ENCODE measurements around the gene COL26A1. TPM values are rescaled to one million over a fixed set of nuclear protein-coding genes. Genes with fewer than 3 reads are reported as not detected.

COL26A1 gene
- total and polyA plus RNA-seq, 5 experiments from 2014 or later = not detected

DNA sequence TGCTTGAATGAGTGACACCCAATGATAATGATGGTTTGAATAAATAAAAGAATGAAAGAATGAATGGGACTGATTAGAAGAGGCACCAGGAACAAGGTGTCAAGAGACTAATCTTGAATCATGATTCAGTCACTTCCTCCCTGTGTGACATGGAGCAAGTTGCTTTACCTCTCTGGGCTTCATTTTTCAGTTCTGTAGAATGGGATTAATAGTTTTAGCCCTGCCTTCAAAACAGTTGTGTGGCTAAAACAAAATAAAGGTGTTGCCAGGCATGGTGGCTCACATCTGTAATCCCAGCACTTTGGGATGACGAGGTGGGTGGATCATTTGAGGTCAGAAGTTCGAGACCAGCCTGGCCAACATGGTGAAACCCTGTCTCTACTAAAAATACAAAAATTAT lies 228.8 kb downstream of the COL26A1 start:
- no peak for ATAC-seq
- no peak for DNase-seq
- Mint-ChIP-seq H3K4me1 (no peaks in the 10 kb centered on the region), H3K9me3 (no peaks in the 10 kb centered on the region), H3K27ac (no peak overlapping the region), H3K36me3 (no peaks in the 10 kb centered on the region), H3K27me3 (peaks cover 0 to 5% (median 0%) of the 10 kb centered on the region in 5 donors), H3K4me3 (no peak overlapping the region)
- POLR2A ChIA-PET = no interaction called here

DNA sequence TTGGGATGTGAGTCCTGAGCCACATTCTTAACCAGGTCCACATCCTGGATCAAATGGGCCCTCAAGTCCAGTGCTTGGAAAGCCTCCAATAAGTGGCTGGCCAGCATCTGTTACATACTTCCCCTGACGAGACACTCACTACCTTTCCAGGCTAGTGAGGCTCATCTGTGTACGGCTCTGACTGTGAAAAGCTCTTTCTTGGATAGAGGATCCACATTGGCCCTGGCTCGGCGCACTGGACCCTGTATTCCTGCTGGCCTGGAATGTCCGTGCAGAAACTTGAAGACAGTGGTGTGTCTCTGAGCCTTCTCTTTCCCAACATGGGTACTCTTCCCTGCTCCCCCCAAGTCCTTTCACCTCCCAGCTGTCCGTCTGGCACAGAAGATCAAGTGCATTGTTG lies 230.9 kb downstream of the COL26A1 start:
- ATAC-seq (no peak), DNase-seq (peak in 1 of 10 donors; percentile 3)
- H3K36me3 Mint-ChIP-seq = no peaks in the 10 kb centered on the region
- H3K9me3 Mint-ChIP-seq = no peaks in the 10 kb centered on the region
- H3K4me3 Mint-ChIP-seq = no peak overlapping the region
- POLR2A ChIA-PET = no interaction called here
- no peak overlapping the region for H3K27ac Mint-ChIP-seq
- peaks cover 0 to 5% (median 0%) of the 10 kb centered on the region in 5 donors for H3K27me3 Mint-ChIP-seq
- H3K4me1 Mint-ChIP-seq = no peaks in the 10 kb centered on the region

GRCh38 chr7:101594790-101595189 lies 232.1 kb downstream of the COL26A1 start:
- H3K27ac Mint-ChIP-seq = no peak overlapping the region
- no peaks in the 10 kb centered on the region for H3K36me3 Mint-ChIP-seq
- H3K4me1 Mint-ChIP-seq = no peaks in the 10 kb centered on the region
- no peaks in the 10 kb centered on the region for H3K9me3 Mint-ChIP-seq
- H3K4me3 Mint-ChIP-seq = no peak overlapping the region
- POLR2A ChIA-PET = interaction anchor here (0.5 kb wide), 1 partner anchor 693 kb away, joined by 3 read pairs; no protein-coding TSS in a partner anchor
- ATAC-seq (no peak), DNase-seq (peak in 1 of 10 donors; percentile 2)
- peaks cover 0 to 5% (median 0%) of the 10 kb centered on the region in 5 donors for H3K27me3 Mint-ChIP-seq

GRCh38 chr7:101595246-101595645 lies 232.6 kb downstream of the COL26A1 start:
- Mint-ChIP-seq H3K36me3 (no peaks in the 10 kb centered on the region), H3K27me3 (peaks cover 0 to 5% (median 0%) of the 10 kb centered on the region in 5 donors), H3K9me3 (no peaks in the 10 kb centered on the region), H3K4me3 (no peak overlapping the region), H3K4me1 (no peaks in the 10 kb centered on the region), H3K27ac (no peak overlapping the region)
- POLR2A ChIA-PET = interaction anchor here (0.5 kb wide), 1 partner anchor 693 kb away, joined by 3 read pairs; no protein-coding TSS in a partner anchor
- DNase-seq (peak in 1 of 10 donors; percentile 9), ATAC-seq (no peak)

DNA sequence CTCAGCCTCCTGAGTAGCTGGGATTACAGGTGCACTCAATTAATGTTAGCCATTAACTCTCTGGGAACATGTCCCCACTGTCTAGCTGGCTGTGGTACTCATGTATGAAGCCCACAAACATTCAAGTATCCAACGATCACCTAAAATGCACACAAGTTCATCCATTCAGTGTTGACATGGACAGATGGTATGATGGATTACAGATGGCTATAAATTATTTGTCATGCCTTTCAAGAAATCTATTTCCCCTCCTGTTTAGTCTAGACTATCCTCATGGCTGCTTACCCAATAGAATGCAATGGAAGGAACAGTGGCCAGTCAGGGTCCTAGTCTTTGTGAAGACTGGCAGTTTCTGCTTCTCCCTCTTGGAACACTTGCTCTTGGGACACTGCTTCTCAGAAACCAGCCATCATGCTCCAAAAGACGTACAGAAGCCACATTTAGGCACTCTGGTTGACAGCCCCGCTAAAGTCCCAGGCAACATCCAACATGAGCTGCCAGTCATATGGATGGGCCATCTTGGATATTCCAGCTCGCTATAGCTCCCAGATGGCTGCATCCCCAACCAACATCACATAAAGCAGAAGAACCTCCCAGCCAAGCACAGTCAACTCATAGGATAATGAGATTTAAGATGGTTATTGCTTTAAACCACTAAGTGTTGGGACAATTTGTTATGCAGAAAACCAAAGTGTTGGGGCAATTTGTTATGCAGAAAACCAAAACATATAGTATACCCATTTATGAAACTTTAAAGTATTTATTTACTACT lies 233.3 kb downstream of the COL26A1 start:
- Mint-ChIP-seq H3K36me3 (no peaks in the 10 kb centered on the region), H3K27me3 (peaks cover 0 to 5% (median 0%) of the 10 kb centered on the region in 5 donors), H3K27ac (no peak overlapping the region), H3K9me3 (no peaks in the 10 kb centered on the region), H3K4me1 (no peaks in the 10 kb centered on the region), H3K4me3 (no peak overlapping the region)
- POLR2A ChIA-PET = no interaction called here
- no peak for ATAC-seq
- DNase-seq = no peak

- ATAC-seq (no peak), DNase-seq (no peak)
- POLR2A ChIA-PET = no interaction called here
- H3K9me3 Mint-ChIP-seq = no peaks in the 10 kb centered on the region
- H3K36me3 Mint-ChIP-seq = no peaks in the 10 kb centered on the region
- H3K4me3 Mint-ChIP-seq = no peak overlapping the region
- no peaks in the 10 kb centered on the region for H3K4me1 Mint-ChIP-seq
- no peak overlapping the region for H3K27ac Mint-ChIP-seq
- peaks cover 0 to 5% (median 0%) of the 10 kb centered on the region in 5 donors for H3K27me3 Mint-ChIP-seq
These were observed 234.2 kb downstream of the COL26A1 start for GRCh38 chr7:101596898-101597297.

GRCh38 chr7:101597941-101598340 lies 235.3 kb downstream of the COL26A1 start:
- H3K4me3 Mint-ChIP-seq = no peak overlapping the region
- DNase-seq (no peak), ATAC-seq (no peak)
- no peaks in the 10 kb centered on the region for H3K36me3 Mint-ChIP-seq
- H3K27me3 Mint-ChIP-seq = peaks cover 0 to 2% (median 0%) of the 10 kb centered on the region in 5 donors
- peaks cover 0 to 3% (median 0%) of the 10 kb centered on the region in 4 donors for H3K4me1 Mint-ChIP-seq
- POLR2A ChIA-PET = no interaction called here
- H3K9me3 Mint-ChIP-seq = no peaks in the 10 kb centered on the region
- no peak overlapping the region for H3K27ac Mint-ChIP-seq

- Mint-ChIP-seq H3K36me3 (no peaks in the 10 kb centered on the region), H3K27me3 (peaks cover 0 to 2% (median 0%) of the 10 kb centered on the region in 5 donors), H3K27ac (no peak overlapping the region), H3K4me1 (peaks cover 0 to 3% (median 0%) of the 10 kb centered on the region in 4 donors), H3K4me3 (no peak overlapping the region), H3K9me3 (no peaks in the 10 kb centered on the region)
- no peak for ATAC-seq
- POLR2A ChIA-PET = no interaction called here
- no peak for DNase-seq
These were observed 235.8 kb downstream of the COL26A1 start for GRCh38 chr7:101598422-101598985.

- ATAC-seq (no peak), DNase-seq (no peak)
- Mint-ChIP-seq H3K36me3 (no peaks in the 10 kb centered on the region), H3K4me3 (no peak overlapping the region), H3K27me3 (peaks cover 0 to 2% (median 0%) of the 10 kb centered on the region in 5 donors), H3K9me3 (no peaks in the 10 kb centered on the region), H3K27ac (no peak overlapping the region), H3K4me1 (peaks cover 0 to 3% (median 0%) of the 10 kb centered on the region in 4 donors)
- POLR2A ChIA-PET = no interaction called here
These were observed 236.5 kb downstream of the COL26A1 start for GRCh38 chr7:101598986-101599771.

GRCh38 chr7:101599787-101600186 lies 237.1 kb downstream of the COL26A1 start:
- H3K9me3 Mint-ChIP-seq = no peaks in the 10 kb centered on the region
- no peak overlapping the region for H3K4me3 Mint-ChIP-seq
- DNase-seq (no peak), ATAC-seq (no peak)
- POLR2A ChIA-PET = interaction anchor here (0.6 kb wide), 1 partner anchor 676 kb away, joined by 3 read pairs; no protein-coding TSS in a partner anchor
- H3K4me1 Mint-ChIP-seq = peaks cover 0 to 3% (median 0%) of the 10 kb centered on the region in 4 donors
- no peak overlapping the region for H3K27ac Mint-ChIP-seq
- H3K36me3 Mint-ChIP-seq = no peaks in the 10 kb centered on the region
- H3K27me3 Mint-ChIP-seq = peaks cover 0 to 2% (median 0%) of the 10 kb centered on the region in 5 donors

DNA sequence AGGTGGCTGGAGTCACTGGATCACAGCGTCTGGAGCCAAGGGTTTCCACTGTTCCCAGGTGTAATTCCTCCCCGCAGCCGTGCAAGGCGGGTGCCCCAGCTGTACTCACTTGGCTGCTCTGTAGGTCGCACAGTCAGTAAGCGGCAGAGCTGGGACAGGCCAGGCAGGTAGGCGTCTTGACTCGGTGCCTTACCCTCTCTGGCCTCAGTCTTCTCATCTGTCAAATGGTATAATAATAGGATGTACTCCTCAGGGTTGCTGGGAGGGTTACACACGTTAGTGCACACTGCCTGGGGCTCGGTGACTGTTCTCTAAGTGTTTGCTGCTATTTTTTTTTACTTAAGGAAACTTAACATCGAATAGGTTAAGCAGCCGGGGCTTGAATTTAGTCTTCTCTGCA lies 239.4 kb downstream of the COL26A1 start:
- H3K4me3 Mint-ChIP-seq = no peak overlapping the region
- no peak overlapping the region for H3K27ac Mint-ChIP-seq
- POLR2A ChIA-PET = no interaction called here
- no peak for DNase-seq
- no peaks in the 10 kb centered on the region for H3K36me3 Mint-ChIP-seq
- H3K4me1 Mint-ChIP-seq = peaks cover 0 to 3% (median 0%) of the 10 kb centered on the region in 4 donors
- H3K9me3 Mint-ChIP-seq = no peaks in the 10 kb centered on the region
- H3K27me3 Mint-ChIP-seq = no peaks in the 10 kb centered on the region
- peak in 1 of 2 donors; percentile 6 for ATAC-seq

DNA sequence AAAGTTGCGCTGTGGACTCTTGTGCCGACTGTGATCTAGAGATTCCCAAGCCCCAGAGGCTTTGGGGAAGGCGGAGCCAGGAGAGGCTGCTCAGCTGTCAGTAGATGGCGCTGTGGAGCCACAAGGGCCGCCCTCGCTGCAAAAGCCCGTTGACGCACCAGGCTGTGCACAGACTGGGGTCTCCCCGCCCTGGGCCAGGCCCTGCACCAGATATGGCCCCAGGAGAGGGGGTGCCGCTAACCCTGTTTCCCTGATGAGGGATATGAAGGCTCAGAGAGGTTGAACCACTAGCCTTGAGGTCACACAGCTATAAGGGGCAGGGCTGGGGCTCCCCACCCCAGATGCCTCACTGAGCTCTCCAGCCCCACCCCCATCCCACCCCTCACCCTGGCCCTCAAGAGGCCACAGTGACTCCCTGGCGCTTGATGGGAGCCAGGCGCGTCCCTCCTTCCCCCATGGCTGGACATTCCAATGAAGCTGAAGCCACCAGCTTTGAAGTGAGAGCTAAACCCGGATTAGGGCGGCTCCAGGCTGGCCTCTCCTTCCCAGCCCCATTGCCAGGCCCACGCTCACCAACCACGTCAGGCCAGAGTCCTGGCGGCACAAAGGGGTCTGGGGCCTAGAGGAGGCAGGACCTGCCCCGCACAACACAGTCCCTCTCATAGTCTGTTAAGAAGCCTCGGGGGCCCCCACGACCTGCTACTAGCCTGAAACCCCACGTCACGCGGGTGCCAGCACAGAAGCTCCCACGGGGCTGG lies 240.0 kb downstream of the COL26A1 start:
- Mint-ChIP-seq H3K27me3 (no peaks in the 10 kb centered on the region), H3K27ac (no peak overlapping the region), H3K4me3 (no peak overlapping the region), H3K36me3 (no peaks in the 10 kb centered on the region), H3K4me1 (peaks cover 0 to 3% (median 0%) of the 10 kb centered on the region in 4 donors), H3K9me3 (no peaks in the 10 kb centered on the region)
- POLR2A ChIA-PET = interaction anchor here (0.5 kb wide), 1 partner anchor 629 kb away, joined by 3 read pairs; no protein-coding TSS in a partner anchor
- DNase-seq (peak; percentile 49 to 84 (median 68)), ATAC-seq (peak; percentile 88 to 91)

All from naive thymus-derived CD8-positive, alpha-beta T cell (primary cell).